PC-9 (cell line): ENCODE results near the gene NTSR2. TPM values are rescaled to one million over a fixed set of nuclear protein-coding genes. Genes with fewer than 3 reads are reported as not detected.

ENCODE experiments used
- Bru-seq: library from RNA; stranded (reverse); fragments of 400-500 nt; gene quantifications from one replicate; lab custom pipeline; 2021; lab: Mats Ljungman, UMichigan
- BruChase-seq, 2 experiments: library from RNA; stranded (reverse); fragments of 400-500 nt; gene quantifications; one replicate each; lab custom pipeline; 2021; lab: Mats Ljungman, UMichigan
- BruUV-seq: library from RNA; stranded (reverse); fragments of 400-500 nt; replicated peaks from 2 replicates; lab custom pipeline; 2021; lab: Mats Ljungman, UMichigan
- CTCF ChIA-PET: fragments of 300-600 bp; sonication (Branson Sonifier 250); formaldehyde crosslinking; loops from one replicate; lab custom pipeline; 2022; ENCODE audit warnings: antibody characterized with exemption; lab: Charles Lee
- POLR2A ChIA-PET: fragments of 300-600 bp; sonication (Branson Sonifier 250); formaldehyde crosslinking; loops from one replicate; lab custom pipeline; 2022; ENCODE audit warnings: antibody characterized with exemption; ENCODE audit not compliant: unreplicated experiment; lab: Charles Lee
- DNase-seq, 2 experiments: peaks; one replicate each; pipeline versions ENCODE4 v3.0.0 to v3.0.0-alpha.2; 2015 to 2022; ENCODE audit warnings: mixed read lengths in 1 of 2
- H2AFZ ChIP-seq: fragments of 200-600 bp; sonication (generic); 2 replicates; pipeline ENCODE4 v1.8.1; 2017; ENCODE audit warnings: antibody characterized with exemption
- H3F3A ChIP-seq: fragments of 200-600 bp; sonication (generic); 2 replicates; pipeline ENCODE4 v1.8.1; 2017; ENCODE audit warnings: antibody characterized with exemption, mild to moderate bottlenecking, low read depth; ENCODE audit not compliant: insufficient read depth
- H3K27ac ChIP-seq: fragments of 200-600 bp; sonication (generic); 2 replicates; pipeline ENCODE4 v1.6.1; 2016; ENCODE audit warnings: mixed run types
- H3K27me3 ChIP-seq: fragments of 200-600 bp; sonication (generic); 2 replicates; pipeline ENCODE4 v1.6.1; 2016; ENCODE audit warnings: low read depth, mixed run types; ENCODE audit not compliant: insufficient read depth
- H3K36me3 ChIP-seq: fragments of 200-600 bp; sonication (generic); 2 replicates; pipeline ENCODE4 v1.6.1; 2016; ENCODE audit warnings: low read depth, mixed run types
- H3K4me1 ChIP-seq: fragments of 200-600 bp; sonication (generic); replicated peaks from 2 replicates; pipeline ENCODE4 v1.6.1; 2016; ENCODE audit warnings: mixed run types; ENCODE audit not compliant: insufficient read depth
- H3K4me2 ChIP-seq: fragments of 200-600 bp; sonication (generic); 2 replicates; pipeline ENCODE4 v1.6.1; 2017; ENCODE audit warnings: mixed run types
- H3K4me3 ChIP-seq: fragments of 200-600 bp; sonication (generic); 2 replicates; pipeline ENCODE4 v1.6.1; 2016; ENCODE audit warnings: mixed run types
- H3K79me2 ChIP-seq: fragments of 200-600 bp; sonication (generic); 2 replicates; pipeline ENCODE4 v1.6.1; 2017; ENCODE audit warnings: low read depth, mixed run types
- H3K9me2 ChIP-seq: fragments of 200-600 bp; sonication (generic); 2 replicates; pipeline ENCODE4 v1.8.1; 2017; ENCODE audit warnings: mild to moderate bottlenecking; ENCODE audit not compliant: insufficient read depth
- H3K9me3 ChIP-seq: fragments of 200-600 bp; sonication (generic); 2 replicates; pipeline ENCODE4 v1.8.1; 2016; ENCODE audit warnings: low read depth; ENCODE audit not compliant: insufficient read depth
- H4K20me1 ChIP-seq: fragments of 200-600 bp; sonication (generic); 2 replicates; pipeline ENCODE4 v1.8.1; 2017; ENCODE audit not compliant: insufficient read depth
- CTCF ChIP-seq: fragments of 200-600 bp; sonication (generic); conservative IDR thresholded peaks from 2 replicates; pipeline ENCODE4 v1.6.1; 2017; ENCODE audit warnings: mixed run types, antibody characterized with exemption, mild to moderate bottlenecking, moderate library complexity
- EZH2 ChIP-seq: fragments of 200-600 bp; sonication (generic); IDR thresholded peaks from 2 replicates; pipeline ENCODE4 v1.8.0; 2017; ENCODE audit warnings: antibody characterized with exemption, low read depth
- intact Hi-C: fragments of 100-400 bp; cut with micrococcal nuclease; formaldehyde crosslinking; loops from one replicate; pipeline ENCODE4 v1.10.0; 2022; ENCODE audit not compliant: unreplicated experiment
- long read RNA-seq: library from polyadenylated mRNA; stranded (forward); transcript quantifications from one replicate; pipeline ENCODE4 v2.0.0, GENCODE V29; 2022
- total RNA-seq: library from RNA; stranded (reverse); gene quantifications from 2 replicates; pipeline ENCODE4 v1.2.3, GENCODE V29; 2021

The NTSR2 gene
- total RNA-seq (not detected in 2 replicates), Bru-seq, nascent RNA (not detected), BruChase-seq, experiment 1, labeled RNA remaining after a 2-hour chase (not detected), BruChase-seq, experiment 2, labeled RNA remaining after a 6-hour chase (not detected)
- long read RNA-seq: 0 reads

- Histone ChIP-seq H3K36me3 (no peaks in the 10 kb centered on the region), H3K4me1 (peaks cover 28% of the 10 kb centered on the region), H3K27me3 (no peaks in the 10 kb centered on the region), H3K79me2 (no peaks in the 10 kb centered on the region), H3K4me2 (no peak within 1 kb of the TSS), H3K9me2 (no peaks in the 10 kb centered on the region), H3K27ac (no peak within 1 kb of the TSS), H2AFZ (no peak within 1 kb of the TSS), H3K9me3 (0 out of 2 replicates have a peak, but pooled peaks cover 6% of the 10 kb centered on the region), H3F3A (peaks cover 4% of the 10 kb centered on the region; the same call in 1 of the 2 replicates), H4K20me1 (no peaks in the 10 kb centered on the region), H3K4me3 (no peak within 1 kb of the TSS)
- CTCF ChIA-PET: no interaction called here
- POLR2A ChIA-PET: no interaction called here
- TF ChIP-seq EZH2 (no peak), CTCF (no peak)
- no peak for DNase-seq
- intact Hi-C loops: no loop called here
- BruUV-seq: no TSS peak
Measured at GRCh38 chr2:11669454-11670291, at the start of gene NTSR2. TSS of gene NTSR2 (minus strand) at chr2:11670195. CDS start at chr2:11670129, 66 bp downstream.

GRCh38 chr2:11719230-11719977 is 49.4 kb upstream of the NTSR2 start:
- no peaks in the 10 kb centered on the region for H3K27me3 ChIP-seq
- no peak for DNase-seq
- H2AFZ ChIP-seq: no peak overlapping the region
- no peak overlapping the region for H3K4me2 ChIP-seq
- H3K9me2 ChIP-seq: no peaks in the 10 kb centered on the region
- no peaks in the 10 kb centered on the region for H3K9me3 ChIP-seq
- no peak for TF ChIP-seq CTCF
- TF ChIP-seq EZH2: no peak
- no TSS peak for BruUV-seq
- no peaks in the 10 kb centered on the region for H4K20me1 ChIP-seq
- no peak overlapping the region for H3K4me3 ChIP-seq
- H3F3A ChIP-seq: no peaks in the 10 kb centered on the region; the same call in 1 of the 2 replicates
- no peaks in the 10 kb centered on the region for H3K36me3 ChIP-seq
- no peak overlapping the region for H3K27ac ChIP-seq
- peaks cover 8% of the 10 kb centered on the region for H3K4me1 ChIP-seq
- CTCF ChIA-PET: interaction anchor here (0.7 kb wide), 1 partner anchor 10 kb away, joined by 4 read pairs; no protein-coding TSS in a partner anchor
- POLR2A ChIA-PET: interaction anchor here (0.6 to 0.7 kb wide), 2 partner anchors 9 to 30 kb away, joined by 10 to 23 read pairs; no protein-coding TSS in a partner anchor
- H3K79me2 ChIP-seq: no peaks in the 10 kb centered on the region
- intact Hi-C loops: no loop called here

GRCh38 chr2:11718606-11719005 is 48.6 kb upstream of the NTSR2 start:
- no peaks in the 10 kb centered on the region for H3K79me2 ChIP-seq
- H3K27me3 ChIP-seq: no peaks in the 10 kb centered on the region
- no peaks in the 10 kb centered on the region for H3K9me3 ChIP-seq
- H3K27ac ChIP-seq: no peak overlapping the region
- H3K4me2 ChIP-seq: no peak overlapping the region
- no peak overlapping the region for H3K4me3 ChIP-seq
- BruUV-seq: no TSS peak
- DNase-seq: no peak
- H3K4me1 ChIP-seq: peaks cover 10% of the 10 kb centered on the region
- ChIA-PET CTCF (interaction anchor here (0.7 kb wide), 1 partner anchor 9 kb away, joined by 4 read pairs; no protein-coding TSS in a partner anchor), POLR2A (interaction anchor here (0.6 to 0.7 kb wide), 3 partner anchors 10 to 31 kb away, joined by 3 to 10 read pairs (median 6); no protein-coding TSS in a partner anchor)
- H3K36me3 ChIP-seq: no peaks in the 10 kb centered on the region
- intact Hi-C loops: no loop called here
- H2AFZ ChIP-seq: no peak overlapping the region
- no peaks in the 10 kb centered on the region for H4K20me1 ChIP-seq
- H3F3A ChIP-seq: peaks cover 2% of the 10 kb centered on the region; the same call in 1 of the 2 replicates
- TF ChIP-seq EZH2 (no peak), CTCF (no peak)
- no peaks in the 10 kb centered on the region for H3K9me2 ChIP-seq
